T-helper 9 cell (primary cell): ENCODE data around the gene NAA80.

ENCODE experiments used
- DNase-seq: peaks from one replicate; pipeline ENCODE4 v3.0.0-alpha.2; 2020
- total RNA-seq, 2 donors: gene quantifications; one replicate each; lab custom pipeline; 2026; lab: John Stamatoyannopoulos, UW

The NAA80 gene
- total RNA-seq = 13.8 to 16.6 reads per million in 2 donors

- peak; percentile 99 for DNase-seq
Measured at GRCh38 chr3:50298836-50299637, at the start of gene NAA80, which contains the start of gene HYAL3. NAA80 (minus strand) TSS chr3:50299405; CDS start chr3:50297463, 1,942 bp downstream. HYAL3 (minus strand) TSS chr3:50299405; CDS start chr3:50295602, 3,803 bp downstream.

DNA sequence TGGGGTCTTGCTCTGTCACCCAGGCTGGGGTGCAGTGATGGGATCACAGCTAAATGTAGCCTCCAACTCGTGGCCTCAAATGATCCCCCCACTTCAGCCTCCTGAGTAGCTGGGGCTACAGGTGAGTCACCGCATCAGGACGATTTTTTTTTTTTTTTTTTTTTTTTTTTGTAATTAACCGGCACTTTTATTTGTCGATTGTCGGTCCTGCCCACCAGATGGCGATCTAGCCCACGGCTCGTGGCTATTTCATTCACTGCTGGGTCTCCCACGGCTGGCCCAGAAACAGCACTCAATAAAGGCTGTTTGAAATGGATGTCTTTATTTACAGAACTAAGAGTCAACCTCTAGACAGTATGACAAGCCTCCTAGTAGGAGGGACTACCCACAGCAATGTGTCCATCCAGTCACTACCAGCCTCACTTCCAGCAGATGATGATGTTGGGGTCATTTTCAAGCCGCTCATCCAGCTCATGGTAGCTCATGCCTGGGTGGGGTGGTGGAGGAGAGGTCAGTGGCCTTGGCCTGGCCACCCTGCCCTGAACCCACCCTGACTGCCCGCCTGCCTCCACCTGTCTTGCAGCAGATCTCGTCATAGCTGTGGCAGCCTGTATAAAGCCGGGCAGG lies 48.1 kb upstream of the NAA80 start:
- peak; percentile 68 for DNase-seq

DNA sequence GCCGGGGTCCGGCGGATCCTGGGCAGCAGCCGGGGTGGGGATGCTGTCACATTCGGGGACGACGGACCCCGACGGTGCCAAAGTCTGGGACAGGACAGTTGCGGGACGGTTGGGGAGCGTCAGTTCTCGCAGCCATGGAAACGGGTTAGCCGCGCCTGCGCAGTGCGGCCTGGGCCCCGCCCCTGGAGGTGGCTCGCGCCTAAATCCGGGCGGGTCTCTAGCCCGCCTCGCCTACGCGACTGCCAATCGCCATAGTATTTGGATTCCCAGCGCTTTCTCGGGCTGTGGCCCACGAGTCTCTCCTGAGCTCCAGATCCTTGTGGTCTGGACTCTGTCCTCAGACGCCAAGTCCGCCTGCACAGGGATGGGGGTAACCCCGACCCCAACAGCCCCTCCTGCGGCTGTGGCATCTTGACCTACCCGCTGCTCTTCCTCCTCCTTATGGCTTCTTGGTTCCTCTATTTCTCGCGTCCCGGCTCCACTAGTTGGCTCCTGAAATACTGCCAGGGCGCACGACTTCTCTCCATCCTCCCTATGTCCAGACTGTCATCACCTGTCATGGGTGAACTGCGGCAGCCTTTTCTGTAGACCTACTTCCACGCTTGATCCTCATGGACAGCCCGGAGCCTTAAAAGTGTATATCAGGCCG lies 46.5 kb upstream of the NAA80 start, which contains the start of gene ZMYND10:
ZMYND10 (minus strand) TSS at position 147 of the 649 bp plus-strand sequence. CDS start 153 bp downstream, outside the sequence.
- peak; percentile 73 for DNase-seq

DNA sequence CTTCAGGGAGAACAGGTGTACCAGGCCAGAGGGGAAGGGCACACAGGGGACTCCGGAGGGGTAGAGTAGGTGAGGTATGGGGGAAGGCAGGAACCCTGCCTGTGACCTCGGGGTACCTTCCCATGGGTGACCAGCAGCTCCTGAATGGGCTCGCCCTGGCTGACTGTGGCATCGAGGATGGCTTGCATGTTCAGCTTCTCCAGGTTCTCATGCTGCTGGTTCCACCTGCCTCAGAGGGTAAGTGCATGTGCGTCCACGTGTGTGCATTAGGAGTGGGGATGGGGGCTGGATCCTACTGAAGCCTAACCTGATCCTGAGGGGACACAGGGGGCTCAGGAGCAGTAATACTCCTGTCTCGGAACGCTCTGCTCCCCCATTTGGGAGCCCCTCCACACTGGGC lies 45.8 kb upstream of the NAA80 start:
- DNase-seq = no peak

DNA sequence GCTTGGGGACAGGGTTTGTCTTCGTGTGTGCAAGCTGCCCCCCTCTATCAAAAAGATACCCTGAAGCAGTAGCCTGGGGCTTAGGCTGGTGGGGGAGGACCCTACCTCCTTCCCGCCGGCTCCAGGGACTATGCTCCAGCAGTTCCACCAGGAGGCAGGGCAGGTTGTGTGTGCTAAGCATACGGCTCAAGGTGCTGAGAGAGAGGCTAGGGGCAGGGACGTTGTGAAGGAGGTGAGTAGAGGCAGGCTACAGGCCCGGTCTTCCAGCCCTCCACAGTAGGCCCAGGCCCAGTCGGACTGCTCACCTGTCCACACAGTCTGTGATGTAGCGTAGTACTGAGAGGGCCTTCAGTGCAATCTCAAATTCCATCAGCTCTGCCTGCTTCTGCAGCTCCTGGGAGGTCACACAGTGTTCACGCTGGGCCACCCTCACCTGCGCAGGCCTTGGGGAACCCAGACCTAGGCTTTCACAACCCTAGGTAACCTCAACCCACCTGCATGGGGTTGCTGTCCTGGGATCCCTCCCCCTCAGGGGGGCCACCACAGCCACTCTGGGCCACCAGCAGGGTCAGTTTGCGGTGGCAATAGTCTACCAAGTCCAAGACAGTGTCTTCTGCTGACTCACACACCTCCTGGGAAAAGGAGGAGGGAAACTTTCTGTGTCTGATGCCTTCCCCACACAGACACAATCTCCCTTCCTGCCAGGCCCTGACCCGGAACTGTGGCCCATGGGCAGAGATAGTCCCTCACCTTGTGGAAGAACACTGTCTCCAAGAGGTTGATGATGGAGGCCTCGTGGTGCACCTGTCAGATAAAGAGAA lies 43.8 kb upstream of the NAA80 start:
- no peak for DNase-seq

GRCh38 chr3:50341996-50342650 lies 42.9 kb upstream of the NAA80 start:
- DNase-seq = no peak

GRCh38 chr3:50341537-50341936 lies 42.3 kb upstream of the NAA80 start:
- no peak for DNase-seq

DNA sequence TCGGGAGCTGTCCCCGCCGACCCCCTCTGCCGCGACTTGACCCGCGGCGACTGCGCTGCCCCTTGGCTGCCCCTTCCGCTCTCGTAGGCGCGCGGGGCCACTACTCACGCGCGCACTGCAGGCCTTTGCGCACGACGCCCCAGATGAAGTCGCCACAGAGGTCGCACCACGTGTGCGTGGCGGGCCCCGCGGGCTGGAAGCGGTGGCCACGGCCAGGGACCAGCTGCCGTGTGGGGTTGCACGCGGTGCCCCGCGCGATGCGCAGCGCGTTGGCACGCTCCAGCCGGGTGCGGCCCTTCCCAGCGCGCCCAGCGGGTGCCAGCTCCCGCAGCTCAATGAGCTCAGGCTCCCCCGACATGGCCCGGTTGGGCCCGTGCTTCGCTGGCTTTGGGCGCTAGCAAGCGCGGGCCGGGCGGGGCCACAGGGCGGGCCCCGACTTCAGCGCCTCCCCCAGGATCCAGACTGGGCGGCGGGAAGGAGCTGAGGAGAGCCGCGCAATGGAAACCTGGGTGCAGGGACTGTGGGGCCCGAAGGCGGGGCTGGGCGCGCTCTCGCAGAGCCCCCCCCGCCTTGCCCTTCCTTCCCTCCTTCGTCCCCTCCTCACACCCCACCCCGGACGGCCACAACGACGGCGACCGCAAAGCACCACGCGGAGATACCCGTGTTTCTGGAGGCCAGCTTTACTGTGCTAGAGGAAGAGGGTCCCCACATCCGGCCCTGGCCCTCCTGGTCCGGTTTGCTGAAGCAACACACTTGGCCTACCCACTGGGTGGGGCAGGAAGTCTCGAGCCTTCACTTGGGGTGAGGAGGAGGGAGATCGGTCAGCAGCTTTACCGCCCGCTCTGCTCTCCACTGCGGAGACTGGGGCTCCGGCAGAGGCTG lies 41.5 kb upstream of the NAA80 start, which contains the start of gene RASSF1:
RASSF1 (minus strand) TSS at position 389 of the 882 bp plus-strand sequence; CDS start at position 358, 31 bp downstream.
- peak; percentile 51 for DNase-seq

DNA sequence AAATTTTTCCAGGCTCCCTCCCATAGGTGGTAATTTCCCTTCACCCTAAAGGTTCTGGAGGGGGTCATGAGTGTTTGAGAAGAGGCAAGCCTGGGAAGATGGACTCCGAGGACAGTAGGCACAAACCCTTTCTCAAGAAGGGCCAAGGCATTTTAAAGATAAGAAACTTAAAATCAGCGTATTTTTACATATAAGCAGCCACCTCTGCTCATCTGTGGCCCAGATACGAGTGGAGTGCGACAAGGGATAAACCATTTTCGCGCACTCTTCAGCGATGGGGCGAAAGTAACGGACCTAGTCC lies 40.9 kb upstream of the NAA80 start:
- DNase-seq = no peak

GRCh38 chr3:50339485-50340146 lies 40.4 kb upstream of the NAA80 start:
- no peak for DNase-seq

DNA sequence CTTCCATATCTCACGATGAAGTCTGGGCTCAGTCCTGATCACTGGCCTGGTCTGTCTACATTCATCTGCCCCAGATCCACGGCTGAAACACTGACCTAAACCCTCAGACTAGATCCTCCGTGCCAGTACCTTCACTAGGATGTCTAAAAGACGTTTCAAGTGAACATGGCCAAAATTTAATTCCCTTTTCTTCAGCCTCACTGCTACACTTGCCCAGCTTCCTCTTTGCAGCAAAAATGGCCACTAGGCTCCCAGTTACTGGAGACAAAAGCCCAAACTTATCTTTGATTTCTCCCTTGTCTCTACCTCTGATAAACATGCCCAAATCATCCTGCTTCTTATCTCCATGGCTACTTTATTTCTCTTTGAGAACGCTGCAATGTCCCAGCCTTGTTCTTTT lies 39.8 kb upstream of the NAA80 start:
- no peak for DNase-seq

DNA sequence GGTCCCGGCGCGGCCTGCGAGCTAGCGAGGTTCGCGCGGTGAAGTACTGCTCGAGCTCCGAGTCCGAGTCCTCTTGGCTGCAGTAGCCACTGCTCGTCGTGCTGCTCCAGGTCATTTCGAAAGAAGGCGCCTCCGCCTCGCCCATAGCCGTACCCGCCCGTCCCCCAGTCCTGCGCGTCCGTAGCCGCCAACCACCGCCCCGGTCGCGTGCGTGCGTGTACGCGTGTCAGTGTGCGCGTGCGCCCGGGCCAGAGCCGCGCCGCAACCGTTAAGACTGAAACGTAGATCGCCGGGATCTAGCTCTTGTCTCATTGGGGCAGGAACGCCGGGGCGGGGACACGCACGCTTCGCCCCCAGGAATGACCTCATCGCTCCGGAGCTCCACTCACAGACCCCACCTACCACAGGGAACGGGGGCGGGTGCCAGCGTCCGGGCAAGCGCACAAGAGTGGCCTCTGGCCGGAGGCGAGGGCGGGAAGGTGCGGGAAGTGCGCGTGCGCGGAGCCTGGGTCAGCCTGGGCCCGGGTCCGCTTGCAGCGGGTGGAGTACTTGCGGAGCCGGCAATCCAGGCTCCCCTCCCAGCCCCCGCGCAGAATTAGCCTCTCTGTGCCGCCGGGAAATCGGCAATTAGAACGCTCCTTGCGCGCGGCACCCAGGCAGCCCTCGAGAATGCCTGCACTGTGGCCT lies 38.1 kb upstream of the NAA80 start:
- peak; percentile 86 for DNase-seq

- DNase-seq = no peak
Measured at GRCh38 chr3:50336452-50337174, 37.4 kb upstream of the NAA80 start.

- no peak for DNase-seq
Measured at GRCh38 chr3:50334339-50335075, 35.3 kb upstream of the NAA80 start.

DNA sequence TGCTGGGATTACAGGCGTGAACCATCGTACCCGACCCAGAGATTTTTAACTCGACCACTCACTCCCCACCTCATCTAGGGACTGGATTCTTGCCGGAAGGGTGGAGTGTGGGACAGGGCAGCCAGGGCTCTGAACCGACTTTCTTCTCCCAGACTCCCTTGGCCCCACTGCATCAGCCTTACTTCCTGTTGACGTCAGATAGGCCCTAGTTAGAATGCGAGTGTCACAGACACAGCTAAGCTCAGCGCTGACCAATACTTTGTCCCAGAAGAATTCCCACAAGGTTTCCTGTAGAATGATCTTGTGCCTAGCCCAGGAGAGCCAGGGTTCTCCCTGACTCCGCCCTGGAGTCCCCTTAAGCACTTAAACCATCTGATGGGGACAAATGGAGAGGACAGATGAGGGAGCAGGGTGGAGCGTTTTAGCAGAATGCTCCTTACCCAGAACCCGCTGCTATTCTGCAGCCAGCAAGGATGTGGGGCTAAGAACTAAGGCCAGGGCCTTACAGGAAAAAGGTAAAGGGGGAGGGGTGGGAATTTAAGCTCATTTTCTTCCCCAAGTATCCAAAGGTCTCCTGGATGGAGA lies 34.6 kb upstream of the NAA80 start:
- DNase-seq = no peak

- no peak for DNase-seq
Measured at GRCh38 chr3:50331364-50331907, 32.2 kb upstream of the NAA80 start.

GRCh38 chr3:50330330-50330729 lies 31.1 kb upstream of the NAA80 start:
- DNase-seq = no peak
